HEK293T (cell line): Measurements from ENCODE around the gene ZNF618.

Experiments
- ARNT ChIP-seq: fragments of 450-650 bp; IDR thresholded peaks from 2 replicates; pipeline ENCODE4 v1.6.1; 2017; ENCODE audit warnings: mild to moderate bottlenecking
- BHLHE40 ChIP-seq: fragments of 450-650 bp; IDR thresholded peaks from 2 replicates; pipeline ENCODE4 v1.6.1; 2016; ENCODE audit warnings: mild to moderate bottlenecking, moderate library complexity, borderline replicate concordance
- CTBP1 ChIP-seq: fragments of 450-650 bp; IDR thresholded peaks from 2 replicates; pipeline ENCODE4 v1.6.1; 2016; ENCODE audit warnings: borderline replicate concordance
- ELF4 ChIP-seq: fragments of 450-650 bp; IDR thresholded peaks from 2 replicates; pipeline ENCODE4 v1.6.1; 2017; ENCODE audit warnings: antibody characterized with exemption
- FOXA1 ChIP-seq: fragments of 450-650 bp; IDR thresholded peaks from 2 replicates; pipeline ENCODE4 v1.6.1; 2016; ENCODE audit warnings: mild to moderate bottlenecking
- FOXM1 ChIP-seq: fragments of 450-650 bp; IDR thresholded peaks from 2 replicates; pipeline ENCODE4 v1.6.1; 2017; ENCODE audit warnings: mild to moderate bottlenecking, borderline replicate concordance
- HDGF ChIP-seq: fragments of 450-650 bp; IDR thresholded peaks from 2 replicates; pipeline ENCODE4 v1.6.1; 2017; ENCODE audit warnings: antibody characterized with exemption, borderline replicate concordance
- L3MBTL2 ChIP-seq: fragments of 450-650 bp; conservative IDR thresholded peaks from 2 replicates; pipeline ENCODE4 v1.6.1; 2016; ENCODE audit warnings: mild to moderate bottlenecking
- LEF1 ChIP-seq: fragments of 450-650 bp; IDR thresholded peaks from 2 replicates; pipeline ENCODE4 v1.6.1; 2017; ENCODE audit warnings: mild to moderate bottlenecking, borderline replicate concordance
- NFRKB ChIP-seq: fragments of 450-650 bp; IDR thresholded peaks from 2 replicates; pipeline ENCODE4 v1.6.1; 2016; ENCODE audit warnings: mild to moderate bottlenecking, moderate library complexity
- PKNOX1 ChIP-seq: fragments of 450-650 bp; IDR thresholded peaks from 2 replicates; pipeline ENCODE4 v1.6.1; 2016
- SP1 ChIP-seq: fragments of 450-650 bp; IDR thresholded peaks from 2 replicates; pipeline ENCODE4 v1.6.1; 2017
- SUZ12 ChIP-seq: fragments of 450-650 bp; IDR thresholded peaks from 2 replicates; pipeline ENCODE4 v1.6.1; 2016; ENCODE audit warnings: mild to moderate bottlenecking
- ZNF384 ChIP-seq: fragments of 450-650 bp; IDR thresholded peaks from 2 replicates; pipeline ENCODE4 v1.6.1; 2016

- TF ChIP-seq SP1 (no peak), SUZ12 (no peak), LEF1 (no peak), BHLHE40 (no peak), CTBP1 (no peak), ELF4 (no peak), L3MBTL2 (no peak), FOXA1 (no peak), HDGF (no peak), FOXM1 (no peak), ARNT (no peak), PKNOX1 (no peak), NFRKB (no peak), ZNF384 (no peak)
Observed at GRCh38 chr9:113932906-113933584, 56.9 kb downstream of the ZNF618 start.
